ENCODE measurements around the gene PFKFB3. TPM values are rescaled to one million over a fixed set of nuclear protein-coding genes. Genes with fewer than 3 reads are reported as not detected.
"Not testable (repeated sequence)": the region's sequence is repeated elsewhere in the genome, so short reads cannot be mapped to it uniquely, and the experiment has no call there.

The PFKFB3 gene
- total and polyA plus RNA-seq, 2 of the 4 experiments (the other 2 are of a cell fraction), result 34.1 to 45.5 TPM

- peak; percentile 40; the same call in 1 of the 2 replicates for TF ChIP-seq MXI1 (IDR thresholded peaks at IDR 0.05; ENCODE audit: borderline replicate concordance, low read depth, low read length)
- no peak for TF ChIP-seq CTCF (conservative IDR thresholded peaks at IDR 0.05; ENCODE audit: low read depth, low read length)
- no peak for TF ChIP-seq USF2 (IDR thresholded peaks at IDR 0.05; ENCODE audit: low read depth, low read length)
- 0 out of 2 replicates have a peak, but pooled peaks have one; percentile 1 for TF ChIP-seq RAD21 (IDR thresholded peaks at IDR 0.05; ENCODE audit: low read length)
These were observed 1.8 kb downstream of the PFKFB3 start (continued) for GRCh38 chr10:6204341-6205191.

- H3K4me3 ChIP-seq (ENCODE audit: insufficient read depth, low read depth, low read length); H4K91ac ChIP-seq (ENCODE audit: insufficient read depth, low read depth, low read length); H3K23ac ChIP-seq (ENCODE audit: low read depth, low read length); H3K9ac ChIP-seq (ENCODE audit: low read depth, low read length); H3K27me3 ChIP-seq (ENCODE audit: control insufficient read depth, insufficient read depth, low read length); DNase-seq; H3K4ac ChIP-seq (ENCODE audit: low read depth, low read length); POLR2A ChIA-PET (ENCODE audit: unreplicated experiment); H2AK5ac ChIP-seq (ENCODE audit: low read depth, low read length); H2BK15ac ChIP-seq (ENCODE audit: low read depth, low read length); BruUV-seq (replicated peaks); H2BK5ac ChIP-seq (ENCODE audit: low read depth, low read length, poor library complexity, severe bottlenecking); H2AK9ac ChIP-seq (replicated peaks; ENCODE audit: low read depth, low read length, poor library complexity); H4K5ac ChIP-seq (ENCODE audit: low read depth, low read length); H3K36me3 ChIP-seq (ENCODE audit: control insufficient read depth, insufficient read depth, low read length); H3K18ac ChIP-seq (ENCODE audit: low read depth, low read length); dilution Hi-C loops (cut with HindIII; ENCODE audit: low sequenced_read_pairs, unreplicated experiment); H3K14ac ChIP-seq (replicated peaks; ENCODE audit: low read depth, low read length); H3K27ac ChIP-seq (ENCODE audit: insufficient read depth, low read length); H3K9me3 ChIP-seq (ENCODE audit: control insufficient read depth, insufficient read depth, low read length); H4K8ac ChIP-seq (ENCODE audit: low read depth in 2 of 2, low read length in 2 of 2); H2AFZ ChIP-seq (replicated peaks; ENCODE audit: low read length, poor library complexity); in situ Hi-C loops (cut with MboI; ENCODE audit: low sequenced_read_pairs); ATAC-seq (ENCODE audit: low read depth); H3K4me2 ChIP-seq (ENCODE audit: low read depth, low read length); H2BK120ac ChIP-seq (ENCODE audit: low read depth, low read length); H3K56ac ChIP-seq (ENCODE audit: extremely low read depth, insufficient read depth, low read length); H2BK20ac ChIP-seq (ENCODE audit: low read depth, low read length); intact Hi-C loops (cut with micrococcal nuclease): not testable (repeated sequence)
- Histone ChIP-seq H3K4me1 (ENCODE audit: control insufficient read depth, insufficient read depth, low read length) (peaks cover 19% of the 10 kb centered on the region), H4K20me1 (ENCODE audit: insufficient read depth, low read length) (peaks cover 75% of the 10 kb centered on the region), H3K9me1 (ENCODE audit: insufficient read depth, low read length) (peaks cover 29% of the 10 kb centered on the region), H3K79me1 (ENCODE audit: low read depth in 1 of 2, low read length in 2 of 2) (peaks cover 3 to 65% of the 10 kb centered on the region in 2 experiments; a peak in 3 of 4 replicates)
- WGBS, 2 experiments (ENCODE audit: extremely low coverage in 2 of 2, insufficient read length in 1 of 2), result no CpG with 5 or more reads among the region's 29 CpGs
- CTCF ChIA-PET, result interaction anchor here (2.3 kb wide), 1 partner anchor 195 kb away, joined by 13 read pairs; no protein-coding TSS in a partner anchor
These were observed 3.8 kb downstream of the PFKFB3 start for GRCh38 chr10:6206486-6206885.
